K562 (cell line): ENCODE data around the gene FAM24B. TPM values are rescaled to one million over a fixed set of nuclear protein-coding genes. Genes with fewer than 3 reads are reported as not detected.
"Not testable (repeated sequence)": the region's sequence is repeated elsewhere in the genome, so short reads cannot be mapped to it uniquely, and the experiment has no call there.

Experiments used
- ATAC-seq: fragments of 200-7000 bp; cut with Tn5 transposase; 3 replicates; pipeline ENCODE4 v1.9.1; 2020; ENCODE audit warnings: moderate library complexity
- BruUV-seq: library from RNA; stranded (reverse); fragments of 400-500 nt; replicated peaks from 2 replicates; lab custom pipeline; 2021; lab: Mats Ljungman, UMichigan
- CTCF ChIA-PET: fragments of 300-600 bp; formaldehyde crosslinking; extraction: SDS; loops from one replicate; lab custom pipeline; 2021; ENCODE audit warnings: low intra/inter-chr PET ratio; lab: Yijun Ruan, JAX
- POLR2A ChIA-PET: fragments of 300-600, 350-650 bp; sonication (Branson Sonifier 250); formaldehyde crosslinking; extraction: SDS; loops from one replicate; lab custom pipeline; 2021; ENCODE audit warnings: antibody characterized with exemption, inconsistent platforms; lab: Yijun Ruan, JAX
- DNase-seq, 4 experiments: peaks; one replicate each; pipeline versions ENCODE4 v3.0.0 to v3.0.0-alpha.2; 2011 to 2018; ENCODE audit warnings: low spot score in 3 of 4, mixed read lengths in 3 of 4; ENCODE audit errors: extremely low read depth in 1 of 4
- FAIRE-seq: peaks from 2 replicates; lab custom pipeline; 2011; peaks lifted over from hg19 to GRCh38; lab: Jason Lieb, UNC
- H2AFZ ChIP-seq: 2 replicates; pipeline ENCODE4 v1.6.0; 2011; ENCODE audit warnings: low read depth, low read length, control low read depth, inconsistent platforms
- H3K27ac ChIP-seq: fragments of 200-600 bp; 3 replicates; pipeline ENCODE4 v1.8.0; 2011; ENCODE audit warnings: low read depth, mild to moderate bottlenecking, control low read depth, inconsistent platforms, low read length, moderate library complexity, mixed read lengths; ENCODE audit errors: extremely low read depth
- H3K27me3 ChIP-seq, 2 experiments: fragments of 300-600 bp in 1 of 2; 2 replicates in 1 of 2; 3 replicates in 1 of 2; pipeline versions ENCODE4 v1.6.0 to v1.8.0; 2011; ENCODE audit warnings: inconsistent platforms in 2 of 2, low read length in 2 of 2, mild to moderate bottlenecking in 1 of 2, mixed read lengths in 1 of 2, moderate library complexity in 1 of 2; ENCODE audit not compliant: control insufficient read depth in 2 of 2, insufficient read depth in 2 of 2
- H3K36me3 ChIP-seq: fragments of 300-600 bp; 3 replicates; pipeline ENCODE4 v1.8.0; 2011; ENCODE audit warnings: mild to moderate bottlenecking, low read length, inconsistent platforms; ENCODE audit not compliant: control insufficient read depth, insufficient read depth
- H3K4me1 ChIP-seq, 2 experiments: fragments of 200-600 bp in 1 of 2; replicated peaks in 1 of 2; 2 replicates in 1 of 2; 3 replicates in 1 of 2; pipeline versions ENCODE4 v1.5.1 to v1.8.0; 2011; ENCODE audit warnings: inconsistent platforms in 2 of 2, low read length in 2 of 2, mild to moderate bottlenecking in 1 of 2, mixed read lengths in 1 of 2, moderate library complexity in 1 of 2; ENCODE audit not compliant: control insufficient read depth in 2 of 2, insufficient read depth in 2 of 2
- H3K4me2 ChIP-seq: 2 replicates; pipeline ENCODE4 v1.6.1; 2011; ENCODE audit warnings: low read length, control low read depth, inconsistent platforms, mixed read lengths; ENCODE audit not compliant: insufficient read depth
- H3K4me3 ChIP-seq: fragments of 200-600 bp; sonication (generic), shearing (Covaris generic); 2 replicates; pipeline ENCODE4 v1.5.1; 2016; ENCODE audit warnings: control low read depth, inconsistent platforms
- H3K79me2 ChIP-seq: fragments of 200-600 bp; 3 replicates; pipeline ENCODE4 v1.8.0; 2011; ENCODE audit warnings: low read length, inconsistent platforms; ENCODE audit not compliant: control insufficient read depth, insufficient read depth
- H3K9ac ChIP-seq, 2 experiments: 2 replicates each; pipeline versions ENCODE4 v1.6.0 to v1.6.1; 2011; ENCODE audit warnings: low read depth in 2 of 2, low read length in 2 of 2, control low read depth in 1 of 2, inconsistent platforms in 1 of 2, mild to moderate bottlenecking in 1 of 2, mixed read lengths in 1 of 2; ENCODE audit not compliant: insufficient read depth in 1 of 2
- H3K9me1 ChIP-seq: one replicate; pipeline ENCODE4 v1.6.0; 2011; ENCODE audit warnings: inconsistent platforms, mild to moderate bottlenecking, low read length, moderate library complexity; ENCODE audit not compliant: control insufficient read depth, insufficient read depth
- H3K9me3 ChIP-seq: replicated peaks from 2 replicates; pipeline ENCODE4 v1.5.1; 2011; ENCODE audit warnings: low read depth, low read length, inconsistent platforms; ENCODE audit not compliant: control insufficient read depth, insufficient read depth
- H4K20me1 ChIP-seq: replicated peaks from 2 replicates; pipeline ENCODE4 v1.6.1; 2011; ENCODE audit warnings: low read length, inconsistent platforms, mixed read lengths; ENCODE audit not compliant: control insufficient read depth, insufficient read depth
- RAD51 ChIP-seq: fragments of 450-650 bp; IDR thresholded peaks from 2 replicates; pipeline ENCODE4 v1.7.1; 2016; ENCODE audit warnings: low read depth, mild to moderate bottlenecking, borderline replicate concordance
- WGBS: fragments of 100-300 bp; shearing (Covaris generic); methylation state at CpG from one replicate; pipeline ENCODE4 v1.1.6; 2016; ENCODE audit warnings: low coverage, mixed read lengths; ENCODE audit not compliant: insufficient coverage; ENCODE audit errors: missing lambda C conversion rate; 5-methylcytosine and 5-hydroxymethylcytosine counted together
- in situ Hi-C: fragments of 300-500 bp; cut with MboI; formaldehyde crosslinking; loops from 4 replicates; pipeline ENCODE4 v1.15.0; 2018; ENCODE audit warnings: inconsistent platforms, mixed read lengths
- intact Hi-C: fragments of 100-400 bp; cut with micrococcal nuclease; formaldehyde crosslinking; loops from 2 replicates; pipeline ENCODE4 v1.14.2; 2022
- polyA plus RNA-seq, 8 experiments: library from polyadenylated mRNA; depleted of rRNA in 4 of 8; stranded (reverse) in 5 of 8; unstranded in 3 of 8; fragments of >200 nt; fragmentation: Nextera tagmentation in 2 of 8; fragmentation: Illumina TruSeq in 1 of 8; extraction: Ambion mirVana in 2 of 8; extraction: Trizol in 1 of 8; gene quantifications; 2 replicates each; pipeline versions ENCODE4 v1.2.1 to v1.2.3, GENCODE V29; 2011 to 2014; ENCODE audit warnings: inconsistent platforms in 1 of 8, missing spikeins in 1 of 8
- total RNA-seq, 7 experiments: library from RNA; depleted of rRNA in 6 of 7; stranded (reverse); fragments of >200 nt in 6 of 7; fragmentation: Illumina TruSeq in 2 of 7; extraction: Trizol in 2 of 7; gene quantifications; 2 replicates each; pipeline versions ENCODE4 v1.2.1 to v1.2.3, GENCODE V29; 2011 to 2021; ENCODE audit warnings: low replicate concordance in 1 of 7
- TF ChIP-seq, protein P1 (sequence below): fragments of 450-650 bp; formaldehyde crosslinking; IDR thresholded peaks from 2 replicates; pipeline ENCODE4 v1.4.0; 2020; ENCODE audit warnings: mild to moderate bottlenecking, mixed read lengths

Gene FAM24B
- total and polyA plus RNA-seq, 9 of the 15 experiments (the other 6 are each of a cell fraction or from before 2014, with no cell fraction given): 6.0 to 19.6 (median 9.2) TPM

DNA sequence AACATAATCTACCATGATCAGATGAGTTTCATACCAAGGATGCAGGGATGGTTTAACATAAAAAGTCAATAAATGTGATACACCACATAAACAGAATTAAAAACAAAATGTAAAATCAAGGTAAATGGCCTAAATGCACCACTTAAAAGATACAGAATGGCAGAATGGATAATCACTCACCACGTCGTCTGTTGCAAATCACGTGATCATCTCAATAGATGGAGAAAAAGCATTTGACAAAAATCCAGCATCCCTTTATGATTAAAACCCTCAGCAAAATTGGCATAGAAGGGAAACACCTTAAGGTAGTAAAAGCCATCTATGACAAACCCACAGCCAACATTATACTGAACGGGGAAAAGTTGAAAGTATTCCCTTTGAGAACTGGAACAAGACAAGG lies 24.5 kb upstream of the FAM24B start:
- H3K36me3 ChIP-seq, in situ Hi-C loops, FAIRE-seq, H3K9ac ChIP-seq, H4K20me1 ChIP-seq, ATAC-seq, H3K9me3 ChIP-seq, H3K4me1 ChIP-seq, H3K27ac ChIP-seq, H3K4me2 ChIP-seq, intact Hi-C loops, H3K9me1 ChIP-seq, H2AFZ ChIP-seq, H3K79me2 ChIP-seq, BruUV-seq: not testable (repeated sequence)
- whole genome bisulfite sequencing: 0% methylated on average over 4 of the region's 4 CpGs
- TF ChIP-seq RAD51: peak; percentile 34; the same call in 1 of the 2 replicates
- TF ChIP-seq, protein P1, sequence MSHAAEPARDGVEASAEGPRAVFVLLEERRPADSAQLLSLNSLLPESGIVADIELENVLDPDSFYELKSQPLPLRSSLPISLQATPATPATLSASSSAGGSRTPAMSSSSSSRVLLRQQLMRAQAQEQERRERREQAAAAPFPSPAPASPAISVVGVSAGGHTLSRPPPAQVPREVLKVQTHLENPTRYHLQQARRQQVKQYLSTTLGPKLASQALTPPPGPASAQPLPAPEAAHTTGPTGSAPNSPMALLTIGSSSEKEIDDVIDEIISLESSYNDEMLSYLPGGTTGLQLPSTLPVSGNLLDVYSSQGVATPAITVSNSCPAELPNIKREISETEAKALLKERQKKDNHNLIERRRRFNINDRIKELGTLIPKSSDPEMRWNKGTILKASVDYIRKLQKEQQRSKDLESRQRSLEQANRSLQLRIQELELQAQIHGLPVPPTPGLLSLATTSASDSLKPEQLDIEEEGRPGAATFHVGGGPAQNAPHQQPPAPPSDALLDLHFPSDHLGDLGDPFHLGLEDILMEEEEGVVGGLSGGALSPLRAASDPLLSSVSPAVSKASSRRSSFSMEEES (CRISPR knock-in tag): peak; percentile 84
- TF ChIP-seq, all 486 proteins: peak for 2; not testable (repeated sequence) for 484
- CTCF ChIA-PET, H3K4me3 ChIP-seq, H3K27me3 ChIP-seq, DNase-seq, POLR2A ChIA-PET: not testable (repeated sequence)
